HTERT RPE-1 (cell line): ENCODE results near the gene NANOS2.

Experiments used
- in situ Hi-C: fragments of 300-500 bp; cut with MboI; formaldehyde crosslinking; loops from 4 replicates; pipeline ENCODE4 v1.14.3; 2020; ENCODE audit warnings: low sequenced_read_pairs

NANOS2 gene

GRCh38 chr19:45913874-45914830 lies at the start of gene NANOS2:
Gene NANOS2 (minus strand): TSS chr19:45914778. CDS start chr19:45914693, 85 bp downstream.
- in situ Hi-C loops, result no loop called here

GRCh38 chr19:45962021-45962420 lies 47.4 kb upstream of the NANOS2 start:
- in situ Hi-C loops, result no loop called here

- in situ Hi-C loops, result no loop called here
Measured at GRCh38 chr19:45960595-45961235, 46.1 kb upstream of the NANOS2 start.

GRCh38 chr19:45959517-45960025 lies 45.0 kb upstream of the NANOS2 start:
- in situ Hi-C loops, result no loop called here

GRCh38 chr19:45958769-45959516 lies 44.4 kb upstream of the NANOS2 start:
- in situ Hi-C loops, result no loop called here

GRCh38 chr19:45958320-45958719 lies 43.7 kb upstream of the NANOS2 start:
- in situ Hi-C loops, result no loop called here

GRCh38 chr19:45955905-45956608 lies 41.5 kb upstream of the NANOS2 start:
- in situ Hi-C loops, result no loop called here

- in situ Hi-C loops, result no loop called here
Measured at GRCh38 chr19:45954156-45954555, 39.6 kb upstream of the NANOS2 start.

- in situ Hi-C loops, result no loop called here
Measured at GRCh38 chr19:45953676-45954075, 39.1 kb upstream of the NANOS2 start.

- in situ Hi-C loops, result no loop called here
Measured at GRCh38 chr19:45952686-45953505, 38.3 kb upstream of the NANOS2 start.

- in situ Hi-C loops, result no loop called here
Measured at GRCh38 chr19:45952341-45952685, 37.7 kb upstream of the NANOS2 start.

GRCh38 chr19:45947926-45948325 lies 33.3 kb upstream of the NANOS2 start:
- in situ Hi-C loops, result no loop called here

GRCh38 chr19:45940515-45940805 lies 25.9 kb upstream of the NANOS2 start:
- in situ Hi-C loops, result no loop called here

- in situ Hi-C loops, result no loop called here
Measured at GRCh38 chr19:45939792-45940514, 25.4 kb upstream of the NANOS2 start.

GRCh38 chr19:45938733-45939319 lies 24.2 kb upstream of the NANOS2 start:
- in situ Hi-C loops, result no loop called here

GRCh38 chr19:45935267-45935666 lies 20.7 kb upstream of the NANOS2 start:
- in situ Hi-C loops, result no loop called here

- in situ Hi-C loops, result no loop called here
Measured at GRCh38 chr19:45934551-45935230, 20.1 kb upstream of the NANOS2 start.

GRCh38 chr19:45933759-45934158 lies 19.2 kb upstream of the NANOS2 start:
- in situ Hi-C loops, result no loop called here
